H1 (cell line): ENCODE results near the gene CFAP74. TPM values are rescaled to one million over a fixed set of nuclear protein-coding genes. Genes with fewer than 3 reads are reported as not detected.

Experiments used
- CTCF ChIA-PET: fragments of 300-600 bp; sonication (Branson Sonifier 250); formaldehyde crosslinking; loops from one replicate; lab custom pipeline; 2021; ENCODE audit not compliant: partially characterized antibody; lab: Charles Lee
- POLR2A ChIA-PET: fragments of 300-600 bp; sonication (Branson Sonifier 250); formaldehyde crosslinking; loops from one replicate; lab custom pipeline; 2021; ENCODE audit warnings: inconsistent platforms; ENCODE audit not compliant: partially characterized antibody; lab: Charles Lee
- DNase-seq, 2 experiments: peaks; one replicate each; pipeline versions ENCODE4 v3.0.0 to v3.0.0-alpha.2; 2010 to 2022; ENCODE audit warnings: low spot score in 2 of 2, low read depth in 1 of 2, mixed read lengths in 1 of 2
- FAIRE-seq: peaks from 2 replicates; lab custom pipeline; 2011; peaks lifted over from hg19 to GRCh38; lab: Jason Lieb, UNC
- H2AFZ ChIP-seq: 2 replicates; pipeline ENCODE4 v1.8.1; 2012; ENCODE audit warnings: low read length, inconsistent platforms
- H2AK5ac ChIP-seq: 2 replicates; pipeline ENCODE4 v1.6.1; 2013; ENCODE audit warnings: low read depth, low read length
- H2BK120ac ChIP-seq: replicated peaks from 2 replicates; pipeline ENCODE3; 2013; ENCODE audit warnings: low read depth, low read length, inconsistent platforms
- H2BK12ac ChIP-seq: 2 replicates; pipeline ENCODE4 v1.6.1; 2013; ENCODE audit warnings: low read depth, low read length
- H2BK15ac ChIP-seq: 2 replicates; pipeline ENCODE4 v1.6.1; 2013; ENCODE audit warnings: low read length
- H2BK20ac ChIP-seq: 2 replicates; pipeline ENCODE4 v1.6.1; 2013; ENCODE audit warnings: low read length
- H2BK5ac ChIP-seq: 2 replicates; pipeline ENCODE4 v1.6.1; 2013; ENCODE audit warnings: low read depth, low read length
- H3K14ac ChIP-seq: 2 replicates; pipeline ENCODE4 v1.6.1; 2013; ENCODE audit warnings: inconsistent platforms; ENCODE audit not compliant: insufficient read length
- H3K18ac ChIP-seq: 2 replicates; pipeline ENCODE4 v1.6.1; 2013; ENCODE audit warnings: low read length; ENCODE audit errors: extremely low read depth
- H3K23ac ChIP-seq: 2 replicates; pipeline ENCODE4 v1.6.1; 2013; ENCODE audit warnings: inconsistent platforms; ENCODE audit not compliant: insufficient read length
- H3K23me2 ChIP-seq: 2 replicates; pipeline ENCODE4 v1.6.1; 2013; ENCODE audit warnings: low read depth, low read length
- H3K27ac ChIP-seq: 2 replicates; pipeline ENCODE4 v1.6.1; 2011; ENCODE audit warnings: low read depth, low read length, inconsistent platforms
- H3K27me3 ChIP-seq, 4 experiments: replicated peaks in 1 of 4; 1 replicate in 1 of 4; 2 replicates in 3 of 4; pipeline versions ENCODE4 v1.6.1 to v1.8.1; 2011 to 2013; ENCODE audit warnings: low read length in 3 of 4, mild to moderate bottlenecking in 3 of 4, inconsistent platforms in 2 of 4, mixed read lengths in 2 of 4, moderate library complexity in 1 of 4; ENCODE audit not compliant: control insufficient read depth in 3 of 4, insufficient read depth in 3 of 4; ENCODE audit errors: extremely low read depth in 1 of 4
- H3K36me3 ChIP-seq, 4 experiments: 2 replicates each; pipeline versions ENCODE4 v1.6.1 to v1.8.1; 2011 to 2013; ENCODE audit warnings: mild to moderate bottlenecking in 4 of 4, low read length in 3 of 4, moderate library complexity in 2 of 4, control low read depth in 1 of 4, inconsistent platforms in 1 of 4; ENCODE audit not compliant: insufficient read depth in 4 of 4, control insufficient read depth in 2 of 4
- H3K4ac ChIP-seq: replicated peaks from 2 replicates; pipeline ENCODE3; 2013; ENCODE audit warnings: low read length, low read depth, mixed read lengths, inconsistent platforms; ENCODE audit not compliant: insufficient read length
- H3K4me1 ChIP-seq, 4 experiments: replicated peaks in 1 of 4; 1 replicate in 1 of 4; 2 replicates in 3 of 4; pipeline versions ENCODE4 v1.6.1 to v1.8.1; 2011 to 2013; ENCODE audit warnings: low read length in 3 of 4, inconsistent platforms in 2 of 4, mixed read lengths in 1 of 4; ENCODE audit not compliant: insufficient read depth in 4 of 4, control insufficient read depth in 3 of 4
- H3K4me2 ChIP-seq, 2 experiments: 2 replicates each; pipeline versions ENCODE4 v1.6.1 to v1.8.1; 2011 to 2013; ENCODE audit warnings: low read depth in 2 of 2, low read length in 2 of 2, control low read depth in 1 of 2, inconsistent platforms in 1 of 2, mild to moderate bottlenecking in 1 of 2; ENCODE audit not compliant: insufficient read depth in 1 of 2
- H3K4me3 ChIP-seq, 4 experiments: fragments of 200-600, 300-600 bp in 1 of 4; sonication (generic), shearing (Covaris generic), sonication (Bioruptor Twin) in 1 of 4; 2 replicates each; pipeline versions ENCODE4 v1.5.1 to v1.8.1; 2011 to 2016; ENCODE audit warnings: low read length in 4 of 4, low read depth in 3 of 4, control low read depth in 2 of 4, inconsistent platforms in 2 of 4, mild to moderate bottlenecking in 2 of 4, mixed read lengths in 1 of 4, moderate library complexity in 1 of 4; ENCODE audit not compliant: insufficient read depth in 2 of 4; ENCODE audit errors: extremely low read depth in 1 of 4
- H3K56ac ChIP-seq: replicated peaks from 2 replicates; pipeline ENCODE3; 2013; ENCODE audit warnings: low read depth, mild to moderate bottlenecking, mixed read lengths, low read length, inconsistent platforms; ENCODE audit not compliant: insufficient read length
- H3K79me1 ChIP-seq: 2 replicates; pipeline ENCODE4 v1.6.1; 2013; ENCODE audit warnings: low read depth, low read length, control low read depth
- H3K79me2 ChIP-seq, 2 experiments: 2 replicates each; pipeline versions ENCODE4 v1.6.1 to v1.8.1; 2012 to 2013; ENCODE audit warnings: low read length in 2 of 2, mild to moderate bottlenecking in 2 of 2, inconsistent platforms in 1 of 2; ENCODE audit not compliant: insufficient read depth in 2 of 2, control insufficient read depth in 1 of 2
- H3K9ac ChIP-seq, 4 experiments: replicated peaks in 1 of 4; 1 replicate in 1 of 4; 2 replicates in 3 of 4; pipeline versions ENCODE4 v1.6.1 to v1.8.1; 2011 to 2013; ENCODE audit warnings: low read depth in 3 of 4, low read length in 3 of 4, control low read depth in 2 of 4, mild to moderate bottlenecking in 2 of 4, moderate library complexity in 2 of 4, inconsistent platforms in 1 of 4; ENCODE audit errors: extremely low read depth in 1 of 4
- H3K9me3 ChIP-seq, 2 experiments: 2 replicates each; pipeline versions ENCODE4 v1.6.1 to v1.8.1; 2012 to 2013; ENCODE audit warnings: mild to moderate bottlenecking in 2 of 2, moderate library complexity in 2 of 2, control low read depth in 1 of 2, inconsistent platforms in 1 of 2, low read depth in 1 of 2, low read length in 1 of 2, mixed read lengths in 1 of 2; ENCODE audit not compliant: insufficient read depth in 2 of 2
- H4K20me1 ChIP-seq, 2 experiments: replicated peaks in 1 of 2; 2 replicates each; pipeline versions ENCODE3 to v1.8.1; 2011 to 2013; ENCODE audit warnings: inconsistent platforms in 2 of 2, low read length in 2 of 2, mild to moderate bottlenecking in 1 of 2; ENCODE audit not compliant: insufficient read depth in 2 of 2, control insufficient read depth in 1 of 2
- H4K5ac ChIP-seq: 2 replicates; pipeline ENCODE4 v1.6.1; 2013; ENCODE audit warnings: low read length, low read depth, mixed read lengths, inconsistent platforms; ENCODE audit not compliant: insufficient read length
- H4K8ac ChIP-seq: 2 replicates; pipeline ENCODE4 v1.8.0; 2013; ENCODE audit warnings: mild to moderate bottlenecking, moderate library complexity, low read length, inconsistent platforms; ENCODE audit not compliant: insufficient read depth; ENCODE audit errors: extremely low read depth
- H4K91ac ChIP-seq: replicated peaks from 2 replicates; pipeline ENCODE3; 2013; ENCODE audit warnings: low read length, mixed read lengths, inconsistent platforms; ENCODE audit not compliant: insufficient read length
- CBX5 ChIP-seq: fragments of 300-800, 300-1000 bp; sonication (generic); IDR thresholded peaks from 2 replicates; pipeline ENCODE4 v1.7.1; 2016; ENCODE audit warnings: antibody characterized with exemption, low read length, low read depth
- CBX8 ChIP-seq: fragments of 300-800, 300-1000 bp; sonication (generic); IDR thresholded peaks from 2 replicates; pipeline ENCODE4 v1.7.1; 2016; ENCODE audit warnings: low read depth, low read length, borderline replicate concordance
- HDAC6 ChIP-seq: IDR thresholded peaks from one replicate; pipeline ENCODE4 v1.7.1; 2012; ENCODE audit warnings: low read depth, mild to moderate bottlenecking, inconsistent platforms, low read length, moderate library complexity
- MAX ChIP-seq: IDR thresholded peaks from 2 replicates; pipeline ENCODE4 v1.6.1; 2012; ENCODE audit warnings: inconsistent platforms
- RNF2 ChIP-seq: fragments of 200-900, 300-1000 bp; sonication (generic); IDR thresholded peaks from 2 replicates; pipeline ENCODE4 v1.7.1; 2016; ENCODE audit warnings: borderline replicate concordance, low read depth, mild to moderate bottlenecking, antibody characterized with exemption, low read length; ENCODE audit not compliant: poor library complexity, severe bottlenecking; ENCODE audit errors: missing control alignments
- SIRT6 ChIP-seq: IDR thresholded peaks from one replicate; pipeline ENCODE4 v1.7.1; 2012; ENCODE audit warnings: low read length, inconsistent platforms
- SIX5 ChIP-seq: IDR thresholded peaks from 2 replicates; pipeline ENCODE4 v1.6.1; 2011; ENCODE audit warnings: mild to moderate bottlenecking, low read depth, low read length
- SUZ12 ChIP-seq: fragments of 200-600 bp; sonication (generic); IDR thresholded peaks from 2 replicates; pipeline ENCODE4 v1.6.1; 2012; ENCODE audit warnings: mild to moderate bottlenecking, inconsistent platforms, low read length, moderate library complexity, mixed read lengths
- YY1 ChIP-seq: IDR thresholded peaks from 2 replicates; pipeline ENCODE4 v1.6.1; 2011; ENCODE audit warnings: low read depth, mild to moderate bottlenecking, low read length
- WGBS, 2 experiments: shearing (Covaris generic) in 1 of 2; methylation state at CpG; one replicate each; pipeline versions ENCODE4 v1.1.6 to v1.1.7; 2013 to 2015; ENCODE audit warnings: low lambda C conversion rate in 2 of 2, mixed read lengths in 2 of 2, inconsistent platforms in 1 of 2, low coverage in 1 of 2, missing lambda C conversion rate in 1 of 2; ENCODE audit not compliant: insufficient replicate concordance in 2 of 2, insufficient coverage in 1 of 2, insufficient read length in 1 of 2; ENCODE audit errors: extremely low coverage in 1 of 2, missing lambda C conversion rate in 1 of 2; 5-methylcytosine and 5-hydroxymethylcytosine counted together
- polyA plus RNA-seq, 7 experiments: library from polyadenylated mRNA; depleted of rRNA in 3 of 7; stranded (reverse) in 5 of 7; unstranded in 2 of 7; fragments of >200 nt in 5 of 7; fragments of 200-250 nt in 2 of 7; gene quantifications; 1 replicate in 5 of 7; 2 replicates in 1 of 7; 4 replicates in 1 of 7; pipeline versions ENCODE4 v1.2.1 to v1.2.3, GENCODE V29; 2011 to 2013; ENCODE audit warnings: missing spikeins in 2 of 7, mixed read lengths in 2 of 7
- total RNA-seq: library from RNA; stranded (reverse); fragmentation: NEBNext Ultra II Directional; extraction: Animal tissue kit (Norgen Biotek cat#: 25700); gene quantifications from 2 replicates; pipeline ENCODE4 v1.2.1, GENCODE V29; 2021

The CFAP74 gene
- total and polyA plus RNA-seq, 2 of the 8 experiments (the other 6 are each of a cell fraction or from before 2014, with no cell fraction given), result 0.09 to 0.20 TPM

- 92% methylated on average over 33 of the region's 36 CpGs; no CpG with 5 or more reads in 1 of the 2 experiments for WGBS, 2 experiments
- Histone ChIP-seq H2BK15ac (peak overlapping the region; percentile 46; the same call in 1 of the 2 replicates), H3K4me2 (no peak overlapping the region), H2AK5ac (no peak overlapping the region), H3K9me3 (peaks cover 4 to 7% of the 10 kb centered on the region in 2 experiments; a peak in 2 of 4 replicates), H3K79me2 (no peaks in the 10 kb centered on the region), H4K8ac (no peak overlapping the region; the same call in 1 of the 2 replicates), H2BK20ac (no peak overlapping the region), H4K91ac (no peak overlapping the region), H3K23ac (no peak overlapping the region), H2BK120ac (no peak overlapping the region), H3K18ac (no peak overlapping the region), H3K27ac (no peak overlapping the region), H4K5ac (no peak overlapping the region), H3K27me3 (no peaks in the 10 kb centered on the region), H3K9ac (no peak overlapping the region), H3K14ac (no peak overlapping the region), H3K4me3 (no peak overlapping the region), H3K79me1 (no peaks in the 10 kb centered on the region), H3K4me1 (peaks cover 0 to 3% (median 0%) of the 10 kb centered on the region in 4 experiments; a peak in 2 of 7 replicates), H4K20me1 (no peaks in the 10 kb centered on the region), H2AFZ (no peak overlapping the region), H2BK5ac (no peak overlapping the region), H2BK12ac (no peak overlapping the region), H3K4ac (no peak overlapping the region), H3K56ac (no peak overlapping the region), H3K36me3 (no peaks in the 10 kb centered on the region), H3K23me2 (no peaks in the 10 kb centered on the region)
- FAIRE-seq (no peak), DNase-seq (no peak)
- TF ChIP-seq MAX (no peak), CBX5 (no peak), CBX8 (no peak), RNF2 (no peak), SIX5 (no peak), SIRT6 (no peak), HDAC6 (no peak), YY1 (no peak), SUZ12 (no peak)
- POLR2A ChIA-PET, result no interaction called here
- CTCF ChIA-PET, result interaction anchor here (1.2 to 4.6 kb wide), 3 partner anchors 23 to 62 kb away, joined by 3 to 21 read pairs (median 14); no protein-coding TSS in a partner anchor
Observed at GRCh38 chr1:1982379-1983232, 21.0 kb downstream of the CFAP74 start.
